NCI-H226 (cell line): Measurements from ENCODE around the gene BIN2.
A peak's percentile ranks its signal among the peaks of the same experiment; 100 is the strongest.
"Not testable (repeated sequence)": the region's sequence is repeated elsewhere in the genome, so short reads cannot be mapped to it uniquely, and the experiment has no call there.

Source experiments
- DNase-seq: peaks from one replicate; pipeline ENCODE4 v3.0.0-alpha.2; 2015

The BIN2 gene

GRCh38 chr12:51343201-51343600 is 19.2 kb upstream of the BIN2 start:
- DNase-seq = no peak

- DNase-seq = no peak
Measured at GRCh38 chr12:51342416-51342815, 18.4 kb upstream of the BIN2 start.

GRCh38 chr12:51341251-51342007 is 17.5 kb upstream of the BIN2 start:
- DNase-seq = peak; percentile 57

- no peak for DNase-seq
Measured at GRCh38 chr12:51339750-51340149, 15.8 kb upstream of the BIN2 start.

- DNase-seq = not testable (repeated sequence)
Measured at GRCh38 chr12:51337336-51337735, 13.4 kb upstream of the BIN2 start.

GRCh38 chr12:51335931-51336330 is 12.0 kb upstream of the BIN2 start:
- DNase-seq = peak; percentile 32

GRCh38 chr12:51334764-51335163 is 10.8 kb upstream of the BIN2 start:
- no peak for DNase-seq

GRCh38 chr12:51333536-51333935 is 9.6 kb upstream of the BIN2 start:
- DNase-seq = no peak

- no peak for DNase-seq
Measured at GRCh38 chr12:51330186-51330585, 6.2 kb upstream of the BIN2 start.

GRCh38 chr12:51329742-51330141 is 5.8 kb upstream of the BIN2 start:
- DNase-seq = no peak

- DNase-seq = no peak
Measured at GRCh38 chr12:51328587-51328986, 4.6 kb upstream of the BIN2 start.

- peak; percentile 83 for DNase-seq
Measured at GRCh38 chr12:51326698-51327439, 2.9 kb upstream of the BIN2 start.

- DNase-seq = no peak
Measured at GRCh38 chr12:51324953-51325352, 979 bp upstream of the BIN2 start.

- DNase-seq = no peak
Measured at GRCh38 chr12:51323317-51323960, 535 bp downstream of the BIN2 start.

- DNase-seq = no peak
Measured at GRCh38 chr12:51322452-51322851, 1.5 kb downstream of the BIN2 start.

GRCh38 chr12:51321882-51322281 is 2.1 kb downstream of the BIN2 start:
- DNase-seq = no peak

- peak; percentile 58 for DNase-seq
Measured at GRCh38 chr12:51320695-51321320, 3.2 kb downstream of the BIN2 start.

- no peak for DNase-seq
Measured at GRCh38 chr12:51320311-51320694, 3.7 kb downstream of the BIN2 start.

GRCh38 chr12:51318846-51319599 is 5.0 kb downstream of the BIN2 start:
- DNase-seq = no peak

- peak; percentile 41 for DNase-seq
Measured at GRCh38 chr12:51318057-51318806, 5.7 kb downstream of the BIN2 start.

GRCh38 chr12:51311389-51311788 is 12.6 kb downstream of the BIN2 start:
- no peak for DNase-seq
